GM18951 (cell line): ENCODE data around the gene PRND.
"Not testable (repeated sequence)": the region's sequence is repeated elsewhere in the genome, so short reads cannot be mapped to it uniquely, and the experiment has no call there.

ENCODE experiments used
- POLR2A ChIP-seq: IDR thresholded peaks from 4 replicates; pipeline ENCODE4 v1.6.1; 2011; ENCODE audit warnings: mild to moderate bottlenecking; ENCODE audit not compliant: insufficient read length, insufficient read depth; ENCODE audit errors: extremely low read depth
- in situ Hi-C: fragments of 300-500 bp; cut with MboI; formaldehyde crosslinking; loops from one replicate; pipeline ENCODE4 v1.12.0; 2022; ENCODE audit warnings: low sequenced_read_pairs, mixed read lengths, inconsistent platforms; ENCODE audit not compliant: unreplicated experiment

The PRND gene

DNA sequence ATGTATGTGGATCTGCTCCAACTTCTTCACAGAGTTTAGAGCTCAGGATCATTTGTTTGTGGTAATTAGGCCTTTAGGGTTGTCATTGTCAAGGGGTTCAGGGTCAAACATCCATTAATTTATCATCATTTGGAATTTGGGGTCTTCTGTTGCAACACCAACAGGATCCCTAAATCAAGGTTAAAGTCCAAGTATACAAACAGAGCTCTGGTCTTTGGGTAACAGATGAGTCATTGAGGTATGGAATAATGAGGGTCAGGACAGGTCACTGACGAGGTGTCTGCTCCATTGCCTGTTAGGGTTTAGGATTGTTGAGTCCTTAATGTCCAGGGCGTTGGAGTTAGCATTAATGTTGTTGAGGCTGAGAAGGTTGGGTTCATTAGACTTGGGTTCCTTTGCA lies 47.6 kb downstream of the PRND start:
- in situ Hi-C loops, result no loop called here
- TF ChIP-seq POLR2A, result no peak

DNA sequence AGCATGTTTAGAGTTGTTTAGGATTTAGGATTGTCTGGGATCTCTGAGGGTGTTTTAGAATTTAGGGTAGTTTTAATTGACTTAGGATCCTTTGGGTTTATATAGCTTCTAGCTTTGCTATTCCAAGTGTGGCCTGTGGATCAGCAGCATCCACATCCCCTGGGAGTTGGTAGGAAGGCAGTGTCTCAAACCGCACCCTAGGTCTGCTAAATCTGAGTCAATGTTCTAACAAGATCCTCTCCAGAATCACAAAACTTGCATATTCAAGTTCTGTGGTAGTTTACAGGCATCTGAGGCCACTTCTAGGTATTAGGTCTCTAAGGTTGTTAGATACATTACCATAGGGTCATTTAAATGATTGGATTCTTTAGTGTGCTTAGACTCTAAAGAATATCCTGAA lies 48.3 kb downstream of the PRND start:
- in situ Hi-C loops, result no loop called here
- no peak for TF ChIP-seq POLR2A

DNA sequence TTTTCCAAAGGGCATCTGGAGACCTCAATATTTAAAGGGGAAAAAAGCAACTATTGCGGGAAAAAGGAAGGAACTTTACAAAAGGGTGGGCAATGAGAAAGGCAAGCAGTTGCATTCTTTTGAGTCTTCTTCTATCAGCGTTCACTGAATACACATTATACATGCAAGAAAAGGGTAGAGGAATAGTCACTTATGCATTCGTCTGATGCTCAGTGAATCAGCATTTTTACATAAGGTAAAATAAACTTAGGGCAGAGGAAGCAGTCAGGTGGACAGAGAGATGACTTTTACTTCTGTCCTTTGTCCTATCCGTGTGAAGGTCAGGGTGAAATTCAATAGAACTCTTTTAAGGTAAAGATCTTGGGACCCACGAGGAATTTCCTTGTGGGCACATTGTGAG lies 49.3 kb downstream of the PRND start:
- in situ Hi-C loops, result no loop called here
- no peak for TF ChIP-seq POLR2A

DNA sequence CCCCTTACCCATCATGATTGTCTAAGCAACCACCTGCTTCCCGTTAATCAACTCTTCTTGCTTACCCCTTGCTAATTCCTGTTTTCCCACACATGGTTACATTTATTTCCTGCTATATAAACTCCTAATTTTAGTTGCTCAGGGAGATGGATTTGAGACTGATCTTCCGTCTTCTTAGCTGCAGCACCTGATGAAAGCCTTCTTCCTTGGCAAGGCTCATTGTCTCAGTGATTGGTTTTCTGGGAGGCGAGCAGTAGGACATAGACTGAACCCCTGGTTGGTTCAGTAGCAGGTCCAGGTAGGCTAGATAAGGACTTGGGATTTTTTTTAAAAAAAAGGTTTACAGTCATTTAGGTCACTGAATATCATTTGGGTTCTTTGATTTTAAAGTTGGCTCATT lies 50.4 kb downstream of the PRND start:
- TF ChIP-seq POLR2A, result no peak
- in situ Hi-C loops, result no loop called here

DNA sequence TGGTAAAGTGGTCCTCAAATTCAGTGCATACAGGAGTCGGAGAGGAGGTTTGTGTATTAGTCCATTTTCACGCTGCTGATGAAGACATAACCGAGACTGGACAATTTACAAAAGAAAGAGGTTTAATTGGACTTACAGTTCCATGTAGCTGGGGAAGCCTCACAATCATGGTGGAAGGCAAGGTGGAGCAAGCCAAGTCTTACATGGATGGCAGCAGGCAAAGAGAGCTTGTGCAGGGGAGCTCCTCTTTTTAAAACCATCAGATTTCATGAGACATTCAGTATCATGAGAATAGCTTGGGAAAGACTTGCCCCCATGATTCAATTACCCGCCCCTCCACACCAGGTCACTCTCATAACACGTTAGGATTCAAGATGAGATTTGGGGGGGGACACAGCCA lies 51.3 kb downstream of the PRND start:
- in situ Hi-C loops, result not testable (repeated sequence)

DNA sequence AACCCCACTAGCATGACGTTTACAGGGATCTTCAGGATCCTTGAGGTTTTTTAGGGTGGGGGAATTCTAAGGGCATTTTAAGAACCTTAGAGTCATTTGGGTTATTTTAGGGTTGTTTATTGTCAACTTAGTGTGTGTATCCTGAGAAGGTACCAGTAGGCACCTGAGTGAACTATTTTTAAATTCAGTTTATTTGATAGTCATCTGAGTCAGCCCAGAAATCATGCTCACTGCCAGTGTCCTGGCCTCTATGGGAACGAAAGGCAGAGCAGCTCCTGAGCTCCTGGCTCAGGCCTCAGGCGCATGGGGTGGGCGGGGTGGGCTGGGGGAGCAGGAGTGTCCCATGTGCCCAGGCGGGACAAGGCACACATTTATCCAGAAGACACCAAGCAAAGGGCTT lies 52.0 kb downstream of the PRND start:
- TF ChIP-seq POLR2A, result no peak

DNA sequence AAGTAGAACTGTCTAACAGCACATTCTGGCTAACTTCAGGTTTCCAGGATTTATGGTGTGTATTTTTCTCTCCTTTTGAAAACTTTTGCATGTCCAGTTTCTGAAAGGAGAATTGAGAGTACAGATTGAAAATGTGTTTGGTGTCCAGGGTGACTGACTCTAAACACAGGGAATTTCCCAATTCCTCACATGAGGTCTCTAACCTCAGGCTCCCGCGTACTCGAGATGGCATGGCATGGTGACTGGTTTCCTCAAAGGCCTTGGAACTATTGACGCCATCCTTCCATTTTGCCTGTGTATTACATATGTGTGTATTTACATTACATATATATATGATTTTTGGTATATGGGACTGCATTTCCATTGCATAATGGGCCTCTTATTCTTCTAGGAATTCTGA lies 52.5 kb downstream of the PRND start:
- TF ChIP-seq POLR2A, result no peak
- in situ Hi-C loops, result no loop called here

More for the DNA sequence above, 52.0 kb downstream of the PRND start:
- in situ Hi-C loops, result no loop called here

DNA sequence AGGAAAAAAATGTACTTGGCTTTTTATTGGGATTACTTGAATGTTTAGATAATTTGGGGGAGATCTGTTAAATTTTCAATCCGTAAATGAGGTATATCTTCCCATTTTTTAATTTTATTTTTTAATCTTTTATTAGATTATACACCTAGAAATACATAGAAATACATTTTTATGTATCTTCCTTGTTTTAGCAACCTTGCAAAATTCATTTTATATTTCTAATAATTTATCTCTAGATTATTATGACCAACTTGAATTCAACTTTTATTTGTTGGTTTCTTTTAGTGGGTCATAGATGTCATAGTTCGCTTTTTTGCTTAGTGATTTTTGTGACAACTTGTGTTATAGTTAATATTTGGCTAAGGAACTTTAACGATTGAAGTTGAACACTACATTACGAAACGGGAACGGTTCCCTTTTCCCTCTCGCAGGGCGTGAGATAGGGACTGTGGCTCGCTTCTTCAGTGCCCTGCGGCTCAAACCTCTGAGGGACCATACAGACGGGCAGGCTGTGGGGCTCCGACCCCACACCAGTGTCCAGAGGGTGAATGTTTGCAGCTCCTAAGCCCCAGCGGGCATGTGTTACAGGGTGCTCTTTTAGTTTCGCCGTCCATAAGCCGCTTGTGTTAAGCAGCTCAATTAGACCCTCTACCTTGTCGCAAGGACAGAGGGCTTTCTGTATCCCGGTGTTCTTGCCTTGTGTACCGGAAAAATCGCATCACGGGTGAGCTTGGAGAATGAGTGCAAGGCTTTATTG lies 53.8 kb downstream of the PRND start:
- in situ Hi-C loops, result no loop called here
- no peak for TF ChIP-seq POLR2A

DNA sequence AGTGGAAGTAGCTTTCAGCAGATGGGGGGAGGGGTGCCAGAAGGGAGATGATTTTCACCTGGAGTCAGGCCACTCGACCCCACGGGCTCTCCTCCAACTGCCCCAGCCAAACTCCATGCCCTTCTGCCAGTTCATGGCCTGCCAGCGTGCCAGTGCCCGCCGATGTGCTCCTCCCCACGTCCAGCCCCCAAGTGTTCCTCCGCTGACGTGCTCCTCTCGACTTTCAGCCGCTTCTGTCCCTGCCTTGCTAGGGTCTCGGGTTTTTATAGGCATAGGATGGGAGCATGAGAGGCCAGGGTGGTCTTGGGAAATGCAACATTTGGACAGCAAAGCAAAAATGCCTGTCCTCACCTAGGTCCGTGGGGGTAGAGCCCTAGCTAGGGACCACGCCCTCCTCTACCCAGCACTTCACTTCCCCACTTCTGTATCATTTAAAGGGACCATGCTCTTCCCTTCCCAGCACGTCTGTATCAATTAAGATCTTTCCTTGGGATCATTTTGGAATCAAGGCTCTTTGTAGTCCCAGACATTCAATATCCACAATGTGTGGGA lies 54.4 kb downstream of the PRND start:
- in situ Hi-C loops, result no loop called here
- TF ChIP-seq POLR2A, result no peak
